ENCODE data around the gene MYO1F. TPM values are rescaled to one million over a fixed set of nuclear protein-coding genes. Genes with fewer than 3 reads are reported as not detected.
A peak's percentile ranks its signal among the peaks of the same experiment; 100 is the strongest.

Gene MYO1F
- total and polyA plus RNA-seq, 2 of the 13 experiments (the other 11 are each of a cell fraction or from before 2014, with no cell fraction given) = 0.09 to 0.13 TPM

GRCh38 chr19:8526345-8527091 is 50.7 kb downstream of the MYO1F start (continued):
- TF ChIP-seq ZNF142 (CRISPR knock-in tag; IDR thresholded peaks at IDR 0.05) (peak; percentile 70; the same call in 1 of the 2 replicates), SAP130 (CRISPR knock-in tag; IDR thresholded peaks at IDR 0.05; ENCODE audit: low read depth) (peak; percentile 61), PHF8 (CRISPR knock-in tag; IDR thresholded peaks at IDR 0.05) (peak; percentile 87), PRPF4 (IDR thresholded peaks at IDR 0.05; ENCODE audit: low read depth, low read length, poor library complexity, severe bottlenecking) (no peak), NONO (IDR thresholded peaks at IDR 0.05) (no peak), NONO (CRISPR knock-in tag; conservative IDR thresholded peaks at IDR 0.05) (0 out of 2 replicates have a peak, but pooled peaks have one; percentile 42), SMAD1 (CRISPR knock-in tag; IDR thresholded peaks at IDR 0.05; ENCODE audit: borderline replicate concordance, low read depth) (0 out of 2 replicates have a peak, but pooled peaks have one; percentile 64), ZNF589 (CRISPR knock-in tag; conservative IDR thresholded peaks at IDR 0.05) (no peak), MAZ (IDR thresholded peaks at IDR 0.05; ENCODE audit: borderline replicate concordance, low read depth, low read length) (no peak), MAZ (CRISPR knock-in tag; IDR thresholded peaks at IDR 0.05; ENCODE audit: low read depth) (peak; percentile 40; the same call in 1 of the 2 replicates), ZNF780A (CRISPR knock-in tag; IDR thresholded peaks at IDR 0.05) (no peak), ZNF616 (CRISPR knock-in tag; IDR thresholded peaks at IDR 0.05; ENCODE audit: low read depth) (0 out of 2 replicates have a peak, but pooled peaks have one; percentile 51), RAD21 (CRISPR knock-in tag; IDR thresholded peaks at IDR 0.05) (0 out of 2 replicates have a peak, but pooled peaks have one; percentile 6), SRSF1 (optimal IDR thresholded peaks at IDR 0.05; ENCODE audit: low read depth, low read length) (peak; percentile 58), ZNF703 (CRISPR knock-in tag; IDR thresholded peaks at IDR 0.05; ENCODE audit: borderline replicate concordance) (no peak), GLI4 (CRISPR knock-in tag; IDR thresholded peaks at IDR 0.05; ENCODE audit: borderline replicate concordance) (0 out of 2 replicates have a peak, but pooled peaks have one; percentile 16), SIX4 (CRISPR knock-in tag; IDR thresholded peaks at IDR 0.05) (no peak), ZBTB38 (CRISPR knock-in tag; IDR thresholded peaks at IDR 0.05) (peak; percentile 74; the same call in 1 of the 2 replicates), ZNF232 (CRISPR knock-in tag; IDR thresholded peaks at IDR 0.05; ENCODE audit: borderline replicate concordance) (peak; percentile 45), ZIK1 (CRISPR knock-in tag; IDR thresholded peaks at IDR 0.05; ENCODE audit: borderline replicate concordance, low read depth) (0 out of 2 replicates have a peak, but pooled peaks have one; percentile 33), ZFP90 (CRISPR knock-in tag; IDR thresholded peaks at IDR 0.05; ENCODE audit: borderline replicate concordance) (peak; percentile 77; the same call in 1 of the 2 replicates), ZBTB43 (CRISPR knock-in tag; conservative IDR thresholded peaks at IDR 0.05) (peak; percentile 61; the same call in 1 of the 2 replicates)

All from HepG2 (cell line).